HG02885 (cell line): ENCODE results near the gene HIVEP3.
A peak's percentile ranks its signal among the peaks of the same experiment; 100 is the strongest.
"Not testable (repeated sequence)": the region's sequence is repeated elsewhere in the genome, so short reads cannot be mapped to it uniquely, and the experiment has no call there.

ENCODE experiments used
- ATAC-seq: cut with Tn5 transposase; IDR thresholded peaks from one replicate; pipeline ENCODE4 v1.9.1; 2021; ENCODE audit warnings: mild to moderate bottlenecking; ENCODE audit not compliant: unreplicated experiment, poor library complexity

Gene HIVEP3

DNA sequence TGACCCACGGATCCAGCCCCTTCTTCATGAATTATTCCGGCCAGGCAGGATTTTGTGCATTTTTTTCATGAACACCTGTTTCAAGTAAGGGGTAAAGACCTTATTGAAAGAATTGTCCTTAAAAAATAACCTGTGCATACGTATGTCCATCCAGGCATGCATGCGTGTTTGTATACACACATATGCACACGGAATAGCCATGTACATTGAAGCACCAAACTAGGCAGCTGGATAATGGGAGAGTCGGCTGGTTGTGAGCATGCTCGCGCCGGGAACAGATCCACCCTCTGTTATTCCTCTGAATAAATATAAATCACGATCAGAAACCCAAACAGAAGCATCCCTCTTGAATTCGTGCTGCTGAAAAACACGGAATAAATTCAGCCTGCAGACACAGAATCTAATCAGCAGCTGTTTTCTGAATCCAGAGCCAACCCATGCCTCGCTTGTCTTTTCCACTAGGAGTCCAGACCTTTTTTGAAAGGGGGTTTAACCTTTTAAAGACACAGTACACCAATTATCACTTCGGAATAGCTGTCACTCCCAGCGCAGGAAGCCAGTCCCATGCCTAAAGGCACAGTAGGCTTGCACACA lies at the start of gene HIVEP3:
Gene HIVEP3, minus strand, starts transcription at position 473 of the 594 bp plus-strand sequence.
- no peak for ATAC-seq

DNA sequence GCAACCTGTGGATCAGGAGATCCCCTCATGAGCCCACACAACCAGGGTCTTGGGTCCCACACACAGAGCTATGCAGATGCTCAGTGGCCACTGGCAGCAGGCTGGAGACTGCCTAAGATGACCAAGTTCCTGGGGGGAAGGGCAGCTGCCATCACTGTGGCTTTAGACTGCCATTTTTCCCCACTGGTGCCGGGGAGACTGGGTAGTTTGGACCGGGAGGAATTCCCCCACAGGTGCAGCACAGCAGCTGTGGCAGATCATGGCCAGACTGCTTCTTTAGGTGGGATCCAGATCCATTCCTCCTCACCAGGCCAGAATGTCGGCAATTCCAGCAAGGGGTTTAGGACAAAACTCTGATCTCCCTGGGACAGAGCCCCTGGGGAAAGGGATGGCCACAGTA lies 45.7 kb upstream of the HIVEP3 start:
- no peak for ATAC-seq

DNA sequence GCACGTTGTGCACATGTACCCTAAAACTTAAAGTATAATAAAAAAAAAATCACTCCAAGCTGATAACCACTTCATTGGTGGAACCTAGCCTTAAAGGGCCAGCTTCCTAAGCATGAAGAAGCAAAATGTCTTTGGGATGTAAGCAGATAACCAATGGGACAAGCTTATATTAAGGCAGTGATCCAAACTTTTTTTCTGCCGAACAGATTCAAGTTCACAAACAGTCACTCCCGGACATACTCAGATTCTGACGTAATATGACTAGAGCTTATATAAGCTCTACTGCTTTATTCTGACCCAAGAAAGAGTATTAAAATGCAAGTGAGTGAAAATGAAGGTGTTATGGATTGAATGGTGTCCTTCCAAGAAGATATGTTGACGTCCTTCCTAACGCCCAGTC lies 44.9 kb upstream of the HIVEP3 start:
- no peak for ATAC-seq

DNA sequence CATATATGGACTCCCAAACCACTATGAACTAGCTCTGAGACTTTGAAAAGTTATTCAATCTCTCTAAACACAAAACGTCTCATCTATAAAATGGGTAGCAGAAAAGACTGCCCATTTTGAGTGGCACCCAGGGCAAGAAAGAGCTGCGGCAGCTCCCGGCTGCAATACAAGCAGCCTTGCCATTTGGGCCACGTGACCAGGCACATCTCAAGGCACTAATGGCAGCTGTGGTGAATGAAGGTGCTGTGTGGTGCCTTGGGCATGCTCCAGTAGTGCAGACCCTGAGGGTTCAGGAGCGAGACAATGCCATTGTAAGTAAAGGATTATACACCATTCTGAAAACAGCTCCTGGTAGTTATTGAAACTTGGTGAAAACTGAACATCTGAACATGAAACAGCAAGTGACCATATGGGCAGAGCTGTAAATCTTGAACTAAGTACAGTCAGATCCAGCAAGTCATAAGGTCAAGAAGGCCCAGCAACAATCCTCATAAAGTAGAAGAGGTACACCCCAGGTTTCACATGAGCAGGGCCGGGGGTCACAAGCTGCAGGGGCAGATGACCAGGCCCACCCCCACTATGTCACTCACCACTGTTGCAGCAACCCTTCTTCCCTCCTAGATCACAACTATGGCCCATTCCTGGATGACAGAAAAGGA lies 39.4 kb upstream of the HIVEP3 start:
- no peak for ATAC-seq

DNA sequence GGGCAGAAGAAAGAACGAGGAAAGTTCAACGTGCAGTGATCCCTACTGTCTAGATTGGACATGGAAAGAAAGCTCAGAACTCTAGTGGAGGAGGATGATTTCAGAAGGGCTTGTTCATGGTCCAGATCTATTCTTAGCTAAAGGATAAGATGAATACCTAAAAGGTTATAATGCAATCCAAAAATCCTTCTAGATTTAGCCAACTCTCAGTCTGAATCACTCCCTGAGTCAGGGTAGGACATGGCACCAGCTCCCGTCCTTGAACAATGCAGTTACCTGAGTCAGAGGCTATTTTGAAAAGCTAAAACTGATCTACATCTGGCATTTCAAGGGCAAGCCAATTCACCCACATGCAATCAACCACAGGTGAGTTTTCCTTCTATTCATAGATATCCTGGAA lies 38.8 kb upstream of the HIVEP3 start:
- no peak for ATAC-seq

DNA sequence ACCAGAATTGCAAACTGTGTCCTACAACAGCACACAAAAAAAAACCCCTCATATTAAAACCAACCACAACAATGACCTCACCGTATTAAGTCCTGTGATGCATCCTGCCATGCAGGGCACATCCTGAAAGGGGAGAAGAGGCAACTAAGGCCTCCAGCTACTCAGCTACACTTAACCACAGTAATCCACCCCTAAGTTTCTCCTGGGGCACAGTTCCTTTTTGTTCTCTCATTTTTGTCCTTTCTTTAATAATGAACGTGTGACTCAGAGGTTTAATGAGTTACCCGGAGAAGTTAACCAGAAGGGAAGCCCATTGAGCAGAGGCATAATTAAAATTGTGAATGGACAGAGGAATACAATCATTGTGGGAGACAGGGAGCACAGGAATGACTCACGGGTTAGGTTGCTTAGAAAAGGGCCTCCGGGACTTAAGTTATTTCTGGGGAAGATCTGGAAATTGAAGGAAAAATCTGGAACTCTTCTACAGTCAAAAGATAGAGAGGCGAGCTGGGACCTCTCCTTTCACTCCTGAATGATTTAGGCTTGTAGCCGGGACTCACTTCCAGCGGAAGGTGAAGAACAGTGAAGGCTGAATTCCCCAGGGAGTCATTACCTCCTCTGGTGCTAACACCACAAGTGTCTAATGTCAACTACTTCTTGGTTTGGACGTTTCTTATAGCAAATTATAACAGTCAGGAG lies 36.9 kb upstream of the HIVEP3 start:
- peak; percentile 37 for ATAC-seq

DNA sequence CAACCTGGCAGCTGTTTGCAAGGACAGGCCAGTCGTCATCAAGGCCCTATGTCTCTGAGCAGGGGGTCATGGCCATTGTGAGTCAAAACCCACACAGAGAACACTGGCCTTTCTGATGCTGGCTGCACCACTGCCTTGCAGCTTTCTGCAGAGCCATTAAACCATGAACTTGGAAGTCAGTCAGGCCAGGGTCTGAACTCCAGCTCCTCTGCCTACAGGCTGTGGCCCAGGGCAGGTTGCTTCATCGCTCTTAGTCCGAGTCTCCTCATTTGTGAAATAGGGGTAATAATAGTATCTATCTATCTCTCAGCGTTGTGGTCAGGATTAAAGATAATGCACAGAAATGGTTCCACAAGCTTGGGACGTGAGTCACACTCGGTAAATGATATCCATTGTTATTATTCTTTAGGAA lies 35.8 kb upstream of the HIVEP3 start:
- no peak for ATAC-seq

DNA sequence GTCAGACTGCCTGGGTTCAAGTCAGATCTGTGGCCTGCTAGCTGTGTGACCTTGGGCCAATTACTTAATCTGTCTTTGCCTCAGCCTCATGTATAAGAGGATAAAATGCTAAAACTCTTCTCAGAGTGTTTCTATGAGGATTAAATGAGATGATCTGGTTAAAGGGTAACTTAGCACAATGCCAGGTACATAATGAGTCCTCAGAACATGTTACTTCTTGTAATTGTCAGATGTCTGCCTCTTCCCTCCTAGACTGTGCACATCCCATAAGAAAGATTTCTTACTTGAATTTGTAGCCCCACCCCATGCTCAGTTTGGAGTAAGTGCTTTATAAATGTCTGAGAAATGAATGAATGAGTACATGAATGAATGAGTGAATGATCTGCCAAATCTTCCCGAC lies 34.6 kb upstream of the HIVEP3 start:
- ATAC-seq: no peak

DNA sequence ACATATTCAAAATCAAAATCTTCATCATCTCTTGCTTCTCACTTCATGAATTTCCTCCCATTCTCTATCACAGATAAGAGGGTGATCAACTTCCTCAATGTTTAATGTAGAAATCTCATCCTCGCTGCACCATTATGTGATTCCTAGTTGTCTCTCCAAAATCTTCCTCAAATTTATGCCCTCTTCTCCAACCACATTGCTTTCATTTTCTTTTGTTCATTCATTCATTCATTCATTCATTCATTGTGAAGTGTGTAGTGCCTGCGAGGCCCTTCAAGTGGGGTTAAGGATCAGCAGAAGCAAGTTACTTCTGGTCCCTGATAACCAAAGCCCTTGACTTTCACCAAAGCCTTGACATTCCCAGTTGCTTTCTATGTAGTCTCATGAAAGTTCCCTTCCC lies 33.5 kb upstream of the HIVEP3 start:
- ATAC-seq: no peak

DNA sequence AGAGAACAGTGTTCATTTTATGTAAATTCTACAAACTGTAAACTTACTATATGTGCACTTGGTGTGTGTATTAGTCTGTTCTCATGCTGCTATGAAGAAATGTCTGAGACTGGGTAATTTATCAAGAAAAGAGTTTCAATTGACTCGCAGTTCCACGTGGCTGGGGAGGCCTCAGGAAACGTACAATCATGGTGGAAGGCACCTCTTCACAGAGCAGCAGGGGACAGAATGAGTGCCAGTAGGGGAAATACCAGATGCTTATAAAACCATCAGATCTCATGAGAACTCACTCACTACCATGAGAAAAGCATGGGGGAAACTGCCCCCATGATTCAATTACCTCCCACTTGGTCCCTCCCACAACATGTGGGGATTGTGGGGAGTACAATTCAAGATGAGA lies 32.8 kb upstream of the HIVEP3 start:
- ATAC-seq: not testable (repeated sequence)

DNA sequence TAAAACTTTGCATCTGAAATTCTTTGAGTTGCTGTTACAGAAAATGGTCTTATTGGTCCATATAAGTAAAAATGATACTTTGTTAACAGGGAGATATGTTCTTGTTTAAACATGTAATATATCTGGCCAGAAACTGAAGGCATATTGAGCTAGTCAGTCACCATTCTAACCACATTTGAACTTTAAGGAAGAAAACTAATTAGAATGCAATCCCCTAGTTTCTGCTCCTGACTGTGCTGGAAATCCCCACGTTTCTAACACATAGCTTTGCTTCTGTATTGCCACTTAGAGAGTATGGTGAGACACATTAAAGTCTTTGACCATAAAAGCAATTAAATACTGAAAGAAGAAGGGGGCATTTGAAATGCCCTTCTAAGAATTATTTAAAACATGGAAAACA lies 32.1 kb upstream of the HIVEP3 start:
- no peak for ATAC-seq

DNA sequence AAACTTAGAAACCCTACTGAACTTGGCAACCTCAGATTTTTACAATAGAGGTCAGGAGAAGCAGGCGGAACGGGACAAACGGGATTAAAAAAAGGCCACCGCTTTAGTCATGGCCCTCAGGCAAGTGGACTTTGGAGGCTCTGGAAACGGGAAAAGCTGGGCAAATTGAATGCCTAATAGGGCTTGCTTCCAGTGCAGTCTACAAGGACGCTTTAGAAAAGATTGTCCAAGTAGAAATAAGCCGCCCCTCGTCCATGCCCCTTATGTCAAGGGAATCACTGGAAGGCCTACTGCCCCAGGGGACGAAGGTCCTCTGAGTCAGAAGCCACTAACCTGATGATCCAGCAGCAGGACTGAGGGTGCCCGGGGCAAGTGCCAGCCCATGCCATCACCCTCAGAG lies 27.2 kb upstream of the HIVEP3 start:
- not testable (repeated sequence) for ATAC-seq

DNA sequence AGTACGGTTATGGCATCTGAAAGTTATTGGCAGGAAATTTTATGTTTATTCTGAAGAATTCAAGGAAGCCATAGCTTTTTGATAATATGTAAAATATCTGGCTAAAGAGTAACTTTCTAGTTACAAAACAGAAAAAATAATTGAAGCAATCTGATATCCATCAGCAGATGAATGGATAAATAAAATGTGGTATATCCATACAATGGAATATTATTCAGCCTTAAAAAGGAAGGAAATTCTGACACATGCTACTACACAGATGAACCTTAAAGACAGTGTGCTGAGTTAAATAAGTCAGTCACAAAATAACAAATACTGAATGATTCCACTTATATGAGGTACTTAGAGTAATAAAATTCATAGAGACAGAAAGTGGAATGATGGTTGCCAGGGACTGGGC lies 25.0 kb upstream of the HIVEP3 start:
- ATAC-seq: no peak

DNA sequence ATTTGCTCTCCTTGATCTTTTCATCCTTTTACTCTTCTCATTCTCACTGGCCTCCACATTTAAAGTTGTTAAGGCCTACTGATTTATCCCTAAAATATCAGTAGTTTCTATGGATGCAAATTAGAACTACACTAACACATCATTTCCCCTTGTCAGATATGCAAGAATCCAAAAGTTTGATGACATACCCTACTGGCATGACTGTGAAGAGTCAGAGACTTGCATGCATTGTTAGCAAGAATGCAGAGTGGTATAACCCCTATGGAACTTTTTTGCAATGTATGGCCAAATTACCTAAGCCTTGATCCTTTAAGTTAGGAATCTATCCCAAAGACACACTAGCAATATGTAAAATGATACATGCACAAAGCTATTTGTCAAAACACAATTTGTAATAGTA lies 23.6 kb upstream of the HIVEP3 start:
- no peak for ATAC-seq

DNA sequence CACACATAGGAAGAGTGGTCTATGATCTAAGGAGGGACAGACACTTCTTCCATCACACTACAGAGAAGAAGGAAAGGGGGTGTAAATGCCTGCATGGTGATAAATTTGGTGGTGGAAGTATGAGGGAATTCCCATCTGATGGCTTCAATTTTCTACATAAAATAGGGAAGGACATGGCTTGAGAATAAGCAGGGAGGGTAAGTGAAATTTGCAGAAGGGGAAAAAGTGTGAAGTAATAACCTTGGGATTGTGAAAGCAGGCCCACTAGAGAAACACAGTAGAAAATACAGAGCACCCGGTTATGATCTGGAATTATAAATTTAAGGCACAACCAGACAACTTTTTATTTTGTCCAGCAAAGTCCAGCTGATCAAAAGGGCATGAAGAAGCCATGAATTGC lies 22.7 kb upstream of the HIVEP3 start:
- no peak for ATAC-seq

DNA sequence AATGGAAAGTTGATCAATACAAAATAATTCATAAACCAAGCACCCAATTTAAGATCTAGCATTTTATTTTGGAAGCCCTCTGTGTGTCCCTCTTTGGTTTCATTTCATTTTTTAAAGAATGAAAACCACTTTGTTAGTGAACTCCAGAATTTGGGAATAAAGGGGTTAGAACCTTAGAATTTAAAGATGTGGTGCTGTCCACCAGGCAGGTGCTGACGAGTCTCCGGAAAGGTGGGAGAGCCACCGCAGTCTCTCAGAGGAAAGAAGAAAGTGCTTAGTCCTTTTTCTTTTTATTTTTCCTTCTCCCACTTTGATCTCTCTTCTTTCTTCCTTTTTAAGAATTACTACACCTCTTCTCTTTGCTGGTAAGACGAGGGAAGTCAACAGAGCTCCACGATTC lies 20.5 kb upstream of the HIVEP3 start:
- no peak for ATAC-seq

DNA sequence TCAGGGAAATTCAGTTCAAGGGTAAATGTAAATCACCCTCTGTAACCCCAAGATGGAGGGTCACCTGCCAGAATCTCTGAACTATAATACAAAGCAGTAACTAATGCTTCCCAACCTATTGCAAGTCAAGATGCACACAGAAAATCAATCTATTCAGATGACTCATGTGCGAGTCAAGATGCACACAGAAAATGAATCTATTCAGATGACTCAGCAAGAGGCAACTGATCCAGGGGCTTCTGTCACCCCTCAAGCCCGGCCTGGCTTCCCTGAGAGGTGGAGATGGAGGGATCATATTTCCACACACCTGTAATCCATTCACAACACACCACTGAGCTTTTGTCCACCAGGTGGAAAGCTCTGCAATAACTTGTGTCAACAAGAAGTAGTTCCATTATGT lies 17.4 kb upstream of the HIVEP3 start:
- no peak for ATAC-seq

DNA sequence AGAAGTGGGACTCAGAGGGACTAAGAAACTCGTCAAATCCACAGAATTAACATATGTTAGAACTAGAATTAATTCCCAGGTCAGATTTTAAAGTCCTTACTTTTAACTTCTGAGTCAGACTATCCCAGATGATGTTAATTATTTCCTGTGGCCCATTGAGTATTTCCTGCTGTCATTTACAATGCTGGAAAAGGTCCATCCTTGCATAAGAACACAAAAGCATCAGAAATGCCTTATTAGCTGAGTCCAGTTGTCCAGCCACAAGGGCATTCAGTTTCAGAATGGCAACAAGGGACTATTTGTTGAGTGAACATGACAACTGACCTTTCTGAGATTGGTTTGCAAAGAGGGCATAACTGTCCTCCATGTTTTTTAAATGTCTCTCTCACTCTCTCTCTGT lies 16.5 kb upstream of the HIVEP3 start:
- ATAC-seq: no peak

DNA sequence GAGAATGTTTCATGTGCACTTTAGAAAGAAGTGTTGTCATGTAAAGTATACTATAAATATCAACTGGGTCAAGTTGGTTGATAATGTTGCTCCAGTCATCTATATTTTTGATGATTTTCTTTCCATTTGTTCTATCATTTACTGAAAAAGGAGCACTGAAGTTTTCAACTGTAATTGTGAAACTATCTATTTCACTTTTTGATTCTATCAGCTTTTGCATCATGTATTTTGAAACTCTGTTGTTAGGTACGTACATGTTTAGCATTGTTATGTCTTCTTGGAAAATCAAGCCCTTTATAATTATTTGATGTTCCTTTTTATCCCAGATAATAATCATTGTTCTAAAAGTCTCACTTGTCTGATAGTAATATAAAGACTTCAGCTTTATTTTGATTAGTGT lies 14.4 kb upstream of the HIVEP3 start:
- no peak for ATAC-seq

DNA sequence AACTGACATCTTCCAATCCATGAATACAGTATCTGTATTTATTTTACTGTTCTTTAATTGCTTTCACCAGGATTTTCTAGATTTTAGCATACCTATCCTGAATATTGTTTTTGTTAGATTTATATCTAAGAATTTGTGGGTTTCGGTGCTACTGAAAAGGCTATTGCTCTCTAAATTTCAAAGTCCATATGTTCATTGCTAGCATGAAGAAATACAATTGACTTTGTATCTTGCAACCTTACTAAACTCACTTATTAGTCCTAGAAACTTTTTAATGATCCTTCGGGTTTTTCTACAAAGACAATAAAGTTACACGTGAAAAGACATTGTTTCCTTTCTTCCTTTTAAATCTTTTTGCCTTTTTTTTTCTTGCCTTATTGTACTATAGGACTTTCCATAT lies 12.9 kb upstream of the HIVEP3 start:
- no peak for ATAC-seq

DNA sequence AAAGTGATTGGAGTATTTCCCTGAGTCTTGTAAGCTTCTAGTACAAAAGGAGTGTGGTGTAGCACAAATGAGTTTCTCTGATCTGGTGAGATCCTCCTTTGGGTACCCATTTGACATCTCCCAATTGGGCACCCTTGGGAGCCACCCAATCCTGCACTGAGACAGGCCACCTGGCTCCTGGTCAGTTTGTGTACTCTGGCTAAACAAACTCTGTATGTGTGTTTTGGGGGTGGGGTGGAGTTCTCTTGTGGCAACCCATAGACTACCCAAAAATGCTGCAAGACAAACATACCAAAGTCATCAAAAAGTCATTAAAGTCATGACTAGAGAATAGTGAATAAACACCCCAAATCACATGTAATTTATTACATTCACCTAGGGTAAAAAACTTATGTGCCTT lies 8.4 kb upstream of the HIVEP3 start:
- ATAC-seq: no peak

DNA sequence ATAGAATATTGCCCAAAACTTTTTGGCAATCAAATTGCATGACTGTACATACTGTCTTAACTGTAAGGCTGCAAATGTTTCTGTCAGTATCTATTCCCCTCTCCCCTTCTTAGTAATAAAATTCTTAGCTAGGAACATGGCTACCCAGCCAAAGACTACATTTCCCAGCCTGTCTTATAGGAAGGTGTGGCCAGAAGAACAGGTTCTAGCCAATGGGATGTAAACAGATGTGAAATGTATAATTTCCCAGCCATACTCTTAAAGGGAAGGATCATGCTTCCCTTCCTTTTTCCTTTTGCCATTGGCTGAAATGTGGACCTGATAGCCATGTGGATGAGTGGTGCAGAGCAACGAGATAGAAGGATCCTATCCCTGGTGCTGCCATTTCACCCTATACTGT lies 7.0 kb upstream of the HIVEP3 start:
- no peak for ATAC-seq
